SK-N-SH (cell line): Measurements from ENCODE around the gene CDK15. TPM values are rescaled to one million over a fixed set of nuclear protein-coding genes. Genes with fewer than 3 reads are reported as not detected.

ENCODE experiments used
- CTCF ChIA-PET: fragments of 300-600, 350-600 bp; formaldehyde crosslinking; extraction: SDS; loops from one replicate; lab custom pipeline; 2021; lab: Yijun Ruan, JAX
- POLR2A ChIA-PET: fragments of 350-600 bp; sonication (Branson Sonifier 250); formaldehyde crosslinking; extraction: SDS; loops from one replicate; lab custom pipeline; 2020; ENCODE audit warnings: antibody characterized with exemption, inconsistent platforms; lab: Yijun Ruan, JAX
- DNase-seq: peaks from one replicate; pipeline ENCODE4 v3.0.0; 2012
- H2AFZ ChIP-seq: fragments of 200-600 bp; sonication (generic); 2 replicates; pipeline ENCODE4 v1.8.1; 2016; ENCODE audit warnings: antibody characterized with exemption, mild to moderate bottlenecking, low read depth
- H3F3A ChIP-seq: fragments of 200-600 bp; sonication (generic); replicated peaks from 2 replicates; pipeline ENCODE3; 2016; ENCODE audit warnings: antibody characterized with exemption, mild to moderate bottlenecking; ENCODE audit not compliant: insufficient read depth
- H3K27ac ChIP-seq, 2 experiments: fragments of 200-500 bp in 1 of 2; fragments of 200-600 bp in 1 of 2; sonication (Bioruptor generic) in 1 of 2; sonication (generic), shearing (Covaris generic) in 1 of 2; 2 replicates each; pipeline versions ENCODE4 v1.5.1 to v1.6.1; 2014 to 2016; ENCODE audit warnings: low read depth in 2 of 2, inconsistent platforms in 1 of 2, low read length in 1 of 2, mild to moderate bottlenecking in 1 of 2, mixed read lengths in 1 of 2
- H3K27me3 ChIP-seq: fragments of 200-600 bp; sonication (generic), shearing (Covaris generic); 2 replicates; pipeline ENCODE4 v1.6.1; 2016; ENCODE audit warnings: mixed run types; ENCODE audit not compliant: insufficient read depth
- H3K36me3 ChIP-seq, 2 experiments: fragments of 200-500 bp in 1 of 2; fragments of 200-600 bp in 1 of 2; sonication (Bioruptor generic) in 1 of 2; sonication (generic) in 1 of 2; replicated peaks in 1 of 2; 2 replicates each; pipeline versions ENCODE3 to v1.5.1; 2014 to 2016; ENCODE audit warnings: low read length in 1 of 2, mild to moderate bottlenecking in 1 of 2; ENCODE audit not compliant: insufficient read depth in 2 of 2, control insufficient read depth in 1 of 2
- H3K4me1 ChIP-seq, 2 experiments: fragments of 200-500 bp in 1 of 2; fragments of 200-600 bp in 1 of 2; sonication (Bioruptor generic) in 1 of 2; sonication (generic), shearing (Covaris generic) in 1 of 2; 2 replicates each; pipeline versions ENCODE4 v1.5.1 to v1.6.1; 2014 to 2016; ENCODE audit warnings: low read depth in 1 of 2, low read length in 1 of 2, mixed run types in 1 of 2; ENCODE audit not compliant: insufficient read depth in 2 of 2, control insufficient read depth in 1 of 2
- H3K4me2 ChIP-seq: fragments of 200-600 bp; sonication (generic), shearing (Covaris generic); 2 replicates; pipeline ENCODE4 v1.6.1; 2017; ENCODE audit warnings: mixed run types
- H3K4me3 ChIP-seq, 2 experiments: fragments of 200-500 bp in 1 of 2; fragments of 200-600 bp in 1 of 2; sonication (Bioruptor generic) in 1 of 2; sonication (generic), shearing (Covaris generic) in 1 of 2; 2 replicates each; pipeline versions ENCODE4 v1.5.1 to v1.8.1; 2014 to 2016; ENCODE audit warnings: low read depth in 2 of 2, inconsistent platforms in 1 of 2, low read length in 1 of 2, mild to moderate bottlenecking in 1 of 2, mixed read lengths in 1 of 2, moderate library complexity in 1 of 2
- H3K79me2 ChIP-seq: fragments of 200-600 bp; sonication (generic); 2 replicates; pipeline ENCODE4 v1.8.1; 2017; ENCODE audit warnings: mild to moderate bottlenecking; ENCODE audit not compliant: insufficient read depth
- H3K9ac ChIP-seq: fragments of 200-600 bp; sonication (generic); 2 replicates; pipeline ENCODE4 v1.6.1; 2017; ENCODE audit warnings: mixed run types
- H3K9me2 ChIP-seq: fragments of 200-600 bp; sonication (generic); 2 replicates; pipeline ENCODE4 v1.6.1; 2017; ENCODE audit warnings: mixed run types
- H3K9me3 ChIP-seq: fragments of 200-600 bp; sonication (generic); 2 replicates; pipeline ENCODE4 v1.6.1; 2017; ENCODE audit warnings: mixed run types, mild to moderate bottlenecking, moderate library complexity
- H4K20me1 ChIP-seq: fragments of 200-600 bp; sonication (generic); 2 replicates; pipeline ENCODE4 v1.6.1; 2017; ENCODE audit warnings: mild to moderate bottlenecking, mixed run types; ENCODE audit not compliant: insufficient read depth
- ELF1 ChIP-seq: IDR thresholded peaks from 2 replicates; pipeline ENCODE4 v1.4.0; 2012
- EP300 ChIP-seq, 2 experiments: IDR thresholded peaks; 2 replicates each; pipeline versions ENCODE4 v1.4.0 to v1.6.1; 2012; ENCODE audit warnings: borderline replicate concordance in 1 of 2, low read depth in 1 of 2, low read length in 1 of 2
- EZH2phosphoT487 ChIP-seq: fragments of 200-600 bp; sonication (generic); IDR thresholded peaks from 2 replicates; pipeline ENCODE4 v1.6.1; 2017; ENCODE audit warnings: low read depth, mixed run types, mild to moderate bottlenecking, antibody characterized with exemption, moderate library complexity, borderline replicate concordance
- FOXJ3 ChIP-seq: sonication (generic); formaldehyde crosslinking; IDR thresholded peaks from 2 replicates; pipeline ENCODE4 v1.5.1; 2020; ENCODE audit warnings: mild to moderate bottlenecking, missing genetic modification reagents
- FOXM1 ChIP-seq: IDR thresholded peaks from 2 replicates; pipeline ENCODE4 v1.4.0; 2012; ENCODE audit warnings: low read depth, mild to moderate bottlenecking
- GABPA ChIP-seq: IDR thresholded peaks from 2 replicates; pipeline ENCODE4 v1.4.0; 2012; ENCODE audit warnings: low read depth, mild to moderate bottlenecking
- MAX ChIP-seq: IDR thresholded peaks from 2 replicates; pipeline ENCODE4 v1.4.0; 2012; ENCODE audit warnings: low read depth
- MXI1 ChIP-seq: IDR thresholded peaks from 2 replicates; pipeline ENCODE4 v1.6.1; 2012; ENCODE audit warnings: mild to moderate bottlenecking, low read depth, low read length, improper control_type of control experiment
- NFIC ChIP-seq: IDR thresholded peaks from 2 replicates; pipeline ENCODE4 v1.4.0; 2012; ENCODE audit warnings: borderline replicate concordance
- POLR2AphosphoS5 ChIP-seq: IDR thresholded peaks from 2 replicates; pipeline ENCODE4 v1.6.1; 2012; ENCODE audit warnings: low read depth, low read length
- RCOR1 ChIP-seq: fragments of 150-350 bp; IDR thresholded peaks from 2 replicates; pipeline ENCODE4 v1.6.1; 2017; ENCODE audit warnings: antibody characterized with exemption, low read length
- REST ChIP-seq: IDR thresholded peaks from 2 replicates; pipeline ENCODE4 v1.6.1; 2012; ENCODE audit warnings: mild to moderate bottlenecking, low read depth, low read length, moderate library complexity
- RFX5 ChIP-seq: IDR thresholded peaks from 2 replicates; pipeline ENCODE4 v1.6.1; 2012; ENCODE audit warnings: mild to moderate bottlenecking, improper control_type of control experiment, low read length
- RXRA ChIP-seq: IDR thresholded peaks from 2 replicates; pipeline ENCODE4 v1.4.0; 2012; ENCODE audit warnings: low read depth, mild to moderate bottlenecking, borderline replicate concordance
- SIN3A ChIP-seq: IDR thresholded peaks from 2 replicates; pipeline ENCODE4 v1.6.1; 2012; ENCODE audit warnings: low read depth, mild to moderate bottlenecking, low read length, moderate library complexity, borderline replicate concordance
- SMC3 ChIP-seq: IDR thresholded peaks from 2 replicates; pipeline ENCODE4 v1.6.1; 2012; ENCODE audit warnings: low read depth, low read length, improper control_type of control experiment
- TAF1 ChIP-seq: IDR thresholded peaks from 2 replicates; pipeline ENCODE4 v1.6.1; 2012; ENCODE audit warnings: low read depth, mild to moderate bottlenecking, low read length, moderate library complexity, borderline replicate concordance
- TCF12 ChIP-seq: IDR thresholded peaks from 2 replicates; pipeline ENCODE4 v1.4.0; 2012
- TEAD4 ChIP-seq: IDR thresholded peaks from 2 replicates; pipeline ENCODE4 v1.4.0; 2012; ENCODE audit warnings: mild to moderate bottlenecking, borderline replicate concordance; ENCODE audit not compliant: insufficient read depth
- whole genome bisulfite sequencing: methylation state at CpG from one replicate; pipeline ENCODE4 v1.1.6; 2017; ENCODE audit warnings: low lambda C conversion rate; 5-methylcytosine and 5-hydroxymethylcytosine counted together
- polyA plus RNA-seq, 3 experiments: library from polyadenylated mRNA; depleted of rRNA; stranded (reverse); fragments of >200 nt; gene quantifications; 2 replicates each; pipeline ENCODE4 v1.2.3, GENCODE V29; 2012
- TF ChIP-seq, protein P1 (sequence below): IDR thresholded peaks from 2 replicates; pipeline ENCODE4 v1.4.0; 2012; ENCODE audit warnings: low read depth, borderline replicate concordance

The CDK15 gene
- polyA plus RNA-seq, 1 of the 3 experiments (the other 2 are of a cell fraction), result 1.8 TPM

- TF ChIP-seq REST, result no peak
- TF ChIP-seq FOXJ3 (CRISPR knock-in tag), result no peak
- TF ChIP-seq EP300 (IDR thresholded peaks at IDR 0.05; ENCODE audit: borderline replicate concordance in 1 of 2, low read depth in 1 of 2, low read length in 1 of 2), result no peak
- TF ChIP-seq NFIC, result no peak
- TF ChIP-seq RCOR1, result no peak
- TF ChIP-seq TCF12, result no peak
- no peak for TF ChIP-seq FOXM1
Observed at GRCh38 chr2:201790291-201790690, 16.0 kb upstream of the CDK15 start (continued).

DNA sequence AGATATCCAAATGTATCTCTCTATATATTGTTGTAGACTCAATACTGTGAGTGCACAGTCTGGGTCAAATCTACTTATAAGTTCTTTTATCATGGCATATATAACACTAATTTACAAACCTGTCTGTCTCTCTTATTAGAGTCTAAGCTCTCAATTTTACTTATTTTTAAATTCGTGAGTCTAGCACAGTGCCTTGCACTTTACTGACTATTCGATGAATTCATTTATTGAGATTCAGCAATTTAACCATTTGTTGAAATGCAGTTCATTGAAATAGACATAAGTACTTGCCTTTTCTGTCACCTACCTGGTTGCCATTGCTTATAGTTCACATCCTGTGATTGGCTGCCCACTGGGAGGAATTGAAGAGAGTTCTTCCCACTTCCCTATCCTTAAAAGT, 15.3 kb upstream of the CDK15 start:
- CTCF ChIA-PET, result interaction anchor here (0.8 to 1.3 kb wide), 2 partner anchors 368 to 390 kb away, joined by 3 read pairs; no protein-coding TSS in a partner anchor
- H3K4me1 ChIP-seq, result no peaks in the 10 kb centered on the region; a peak in 1 of 4 replicates

More for the DNA sequence above, 15.3 kb upstream of the CDK15 start:
- Histone ChIP-seq H3K79me2 (no peaks in the 10 kb centered on the region), H3K4me3 (no peak overlapping the region), H3K9ac (no peak overlapping the region), H3K36me3 (no peaks in the 10 kb centered on the region), H3K9me2 (no peaks in the 10 kb centered on the region), H3K9me3 (no peaks in the 10 kb centered on the region), H4K20me1 (no peaks in the 10 kb centered on the region), H3K4me2 (no peak overlapping the region), H3K27ac (no peak overlapping the region), H3F3A (peaks cover 8% of the 10 kb centered on the region), H3K27me3 (no peaks in the 10 kb centered on the region), H2AFZ (no peak overlapping the region)
- POLR2A ChIA-PET, result no interaction called here
- no peak for TF ChIP-seq MXI1
- no peak for TF ChIP-seq EZH2phosphoT487
- no peak for TF ChIP-seq EP300 (IDR thresholded peaks at IDR 0.05; ENCODE audit: borderline replicate concordance in 1 of 2, low read depth in 1 of 2, low read length in 1 of 2)
- no peak for TF ChIP-seq MAX
- no peak for TF ChIP-seq SIN3A
- no peak for TF ChIP-seq TEAD4
- TF ChIP-seq SMC3, result no peak
- TF ChIP-seq RXRA, result no peak
- TF ChIP-seq, protein P1, sequence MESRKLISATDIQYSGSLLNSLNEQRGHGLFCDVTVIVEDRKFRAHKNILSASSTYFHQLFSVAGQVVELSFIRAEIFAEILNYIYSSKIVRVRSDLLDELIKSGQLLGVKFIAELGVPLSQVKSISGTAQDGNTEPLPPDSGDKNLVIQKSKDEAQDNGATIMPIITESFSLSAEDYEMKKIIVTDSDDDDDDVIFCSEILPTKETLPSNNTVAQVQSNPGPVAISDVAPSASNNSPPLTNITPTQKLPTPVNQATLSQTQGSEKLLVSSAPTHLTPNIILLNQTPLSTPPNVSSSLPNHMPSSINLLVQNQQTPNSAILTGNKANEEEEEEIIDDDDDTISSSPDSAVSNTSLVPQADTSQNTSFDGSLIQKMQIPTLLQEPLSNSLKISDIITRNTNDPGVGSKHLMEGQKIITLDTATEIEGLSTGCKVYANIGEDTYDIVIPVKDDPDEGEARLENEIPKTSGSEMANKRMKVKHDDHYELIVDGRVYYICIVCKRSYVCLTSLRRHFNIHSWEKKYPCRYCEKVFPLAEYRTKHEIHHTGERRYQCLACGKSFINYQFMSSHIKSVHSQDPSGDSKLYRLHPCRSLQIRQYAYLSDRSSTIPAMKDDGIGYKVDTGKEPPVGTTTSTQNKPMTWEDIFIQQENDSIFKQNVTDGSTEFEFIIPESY, result no peak
- no peak for TF ChIP-seq GABPA
- TF ChIP-seq FOXJ3 (CRISPR knock-in tag), result no peak
- TF ChIP-seq TAF1, result no peak
- TF ChIP-seq TCF12, result no peak
- no peak for TF ChIP-seq RFX5
- TF ChIP-seq POLR2AphosphoS5, result no peak
- TF ChIP-seq ELF1, result no peak
- DNase-seq, result no peak
- 74% methylated on average over 2 of the region's 2 CpGs for WGBS
